Small intestine (tissue), 7 donors: ENCODE results near the gene ANO3. TPM values are rescaled to one million over a fixed set of nuclear protein-coding genes. Genes with fewer than 3 reads are reported as not detected.

ENCODE experiments used
- DNase-seq, 2 donors: peaks; one replicate each; pipeline versions ENCODE4 v3.0.0 to v3.0.0-alpha.2; 2013
- FAIRE-seq: peaks from 2 replicates; lab custom pipeline; 2012; peaks lifted over from hg19 to GRCh38; lab: Jason Lieb, UNC
- H3K27ac ChIP-seq, 3 donors: one replicate each; pipeline ENCODE4 v1.5.1; 2013; ENCODE audit warnings: low read length in 2 of 3, mild to moderate bottlenecking in 2 of 3, control low read depth in 1 of 3, inconsistent platforms in 1 of 3, low read depth in 1 of 3, moderate library complexity in 1 of 3
- H3K27me3 ChIP-seq, 3 donors: one replicate each; pipeline ENCODE4 v1.6.1; 2013; ENCODE audit warnings: low read length in 3 of 3, inconsistent platforms in 1 of 3; ENCODE audit not compliant: control insufficient read depth in 3 of 3, insufficient read depth in 3 of 3
- H3K36me3 ChIP-seq, 3 donors: one replicate each; pipeline ENCODE4 v1.6.1; 2013; ENCODE audit warnings: low read length in 3 of 3, inconsistent platforms in 1 of 3, low read depth in 1 of 3, mild to moderate bottlenecking in 1 of 3, moderate library complexity in 1 of 3; ENCODE audit not compliant: control insufficient read depth in 3 of 3, insufficient read depth in 2 of 3
- H3K4me1 ChIP-seq, 3 donors: one replicate each; pipeline ENCODE4 v1.6.1; 2013; ENCODE audit warnings: low read length in 2 of 3, inconsistent platforms in 1 of 3, low read depth in 1 of 3, mild to moderate bottlenecking in 1 of 3, moderate library complexity in 1 of 3; ENCODE audit not compliant: control insufficient read depth in 3 of 3, insufficient read depth in 2 of 3
- H3K4me3 ChIP-seq, 3 donors: one replicate each; pipeline ENCODE4 v1.5.1; 2013; ENCODE audit warnings: low read length in 3 of 3, control low read depth in 1 of 3, inconsistent platforms in 1 of 3, low read depth in 1 of 3, mild to moderate bottlenecking in 1 of 3, moderate library complexity in 1 of 3
- H3K9me3 ChIP-seq, 2 donors: one replicate each; pipeline ENCODE4 v1.6.1; 2013; ENCODE audit warnings: low read depth in 1 of 2, low read length in 1 of 2; ENCODE audit not compliant: control insufficient read depth in 2 of 2, insufficient read depth in 1 of 2
- WGBS, 3 donors: extraction: QIAGEN DNeasy Blood & Tissue Kit; methylation state at CpG; one replicate each; pipeline ENCODE4 v1.1.7; 2013; 5-methylcytosine and 5-hydroxymethylcytosine counted together
- polyA plus RNA-seq, 4 donors: library from polyadenylated mRNA; stranded (reverse) in 3 of 4; unstranded in 1 of 4; fragments of 200-250 nt in 3 of 4; fragments of 120-200 nt in 1 of 4; gene quantifications; one replicate each; pipeline versions ENCODE4 v1.2.1 to v1.2.3, GENCODE V29; 2013
- donor health status: healthy with polysubstance abuse.
- donor health status: control.
- donor health status: control.
- donor health status: Bipolar disorder and iron deficiency.
- donor health status: healthy.

ANO3 gene
- polyA plus RNA-seq, 4 donors, result under 0.01 to 0.10 (median 0.09) TPM; not detected in 1

DNA sequence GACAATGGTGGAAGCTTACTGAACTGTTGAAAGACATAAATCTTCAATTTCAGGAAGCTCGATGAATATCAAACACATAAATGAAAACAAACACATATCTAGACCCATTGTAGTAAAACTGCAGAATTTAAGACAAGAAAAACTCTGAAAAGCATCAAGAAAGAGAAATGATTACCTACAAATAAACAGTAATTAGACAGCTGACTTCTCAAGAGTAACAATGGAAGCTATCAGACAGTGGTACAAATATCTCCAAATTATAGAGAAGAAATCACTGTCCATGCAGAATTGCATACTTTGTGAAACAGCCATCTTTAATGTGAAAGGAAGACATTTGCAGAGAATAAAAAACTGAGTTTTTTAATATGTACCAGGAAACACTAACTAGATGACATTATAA, 45.7 kb downstream of the ANO3 start:
- DNase-seq (no peak), FAIRE-seq (no peak)
- Histone ChIP-seq H3K27ac (no peak overlapping the region), H3K4me1 (no peaks in the 10 kb centered on the region), H3K4me3 (no peak overlapping the region), H3K27me3 (no peaks in the 10 kb centered on the region), H3K9me3 (no peaks in the 10 kb centered on the region), H3K36me3 (no peaks in the 10 kb centered on the region)
- WGBS, 3 donors, result 77 to 94% (median 90%) methylated on average over 1 of the region's 1 CpG

DNA sequence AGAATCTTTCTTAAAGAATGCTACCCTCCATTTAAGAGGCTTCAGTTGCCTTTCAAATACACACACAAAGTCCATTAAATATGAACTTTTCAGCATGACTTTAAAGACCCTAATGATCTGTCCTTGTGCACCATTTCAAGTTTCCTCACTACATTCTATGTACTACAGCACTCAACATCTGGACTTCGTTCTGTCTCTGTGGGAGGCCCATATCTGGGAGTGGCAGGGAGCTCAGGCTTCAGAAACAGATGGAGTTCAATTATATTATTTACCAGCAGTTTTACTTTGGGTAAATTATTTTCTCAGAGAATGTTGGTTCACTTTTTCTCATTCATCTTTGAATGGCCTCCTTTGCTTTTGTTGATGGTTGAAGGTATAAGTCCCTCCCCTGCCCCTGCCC, 67.4 kb downstream of the ANO3 start:
- WGBS, 3 donors, result 24 to 51% (median 31%) methylated on average over 1 of the region's 1 CpG
- no peaks in the 10 kb centered on the region for H3K9me3 ChIP-seq

DNA sequence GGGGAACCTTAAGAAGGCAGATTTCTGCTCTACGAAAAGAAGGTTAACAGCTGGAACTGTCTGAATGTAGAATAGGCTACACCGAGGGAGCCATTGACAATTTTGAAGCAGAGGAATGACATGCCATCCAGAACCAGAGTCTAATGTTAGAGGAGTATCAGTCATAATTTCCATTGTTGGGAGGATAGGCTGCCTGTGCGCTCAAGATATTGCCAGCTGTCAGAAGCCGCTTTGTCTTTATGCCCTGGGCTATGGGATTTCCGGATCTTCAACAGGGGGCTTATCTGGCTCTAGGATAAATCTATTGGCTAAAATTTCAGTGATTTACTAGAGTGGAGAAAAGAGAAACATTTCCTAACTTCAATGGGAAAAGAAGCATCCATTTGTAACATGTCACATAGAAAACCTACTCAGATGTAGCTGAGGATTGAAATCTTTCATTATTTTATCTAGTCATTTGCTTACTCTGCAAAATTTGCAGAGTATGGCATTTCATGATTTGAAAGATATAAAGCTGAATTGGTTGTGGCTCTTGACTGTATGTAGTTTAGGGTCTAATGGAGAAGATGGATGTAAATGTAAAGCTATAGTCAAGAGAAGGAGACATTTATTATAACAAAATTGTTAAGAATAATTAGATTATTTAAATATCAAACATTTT, 78.9 kb downstream of the ANO3 start:
- no peaks in the 10 kb centered on the region for H3K27me3 ChIP-seq
- H3K9me3 ChIP-seq, result no peaks in the 10 kb centered on the region
- DNase-seq, result no peak
- no peak overlapping the region for H3K4me3 ChIP-seq
- H3K27ac ChIP-seq, result no peak overlapping the region
- no peak for FAIRE-seq
- no peaks in the 10 kb centered on the region for H3K4me1 ChIP-seq
- H3K36me3 ChIP-seq, result no peaks in the 10 kb centered on the region
- 75 to 81% (median 80%) methylated on average over 5 of the region's 5 CpGs for WGBS, 3 donors

More for the DNA sequence above, 67.4 kb downstream of the ANO3 start:
- Histone ChIP-seq H3K4me1 (no peaks in the 10 kb centered on the region), H3K27me3 (no peaks in the 10 kb centered on the region), H3K36me3 (no peaks in the 10 kb centered on the region), H3K4me3 (no peak overlapping the region), H3K27ac (no peak overlapping the region)
- FAIRE-seq, result no peak
- no peak for DNase-seq

DNA sequence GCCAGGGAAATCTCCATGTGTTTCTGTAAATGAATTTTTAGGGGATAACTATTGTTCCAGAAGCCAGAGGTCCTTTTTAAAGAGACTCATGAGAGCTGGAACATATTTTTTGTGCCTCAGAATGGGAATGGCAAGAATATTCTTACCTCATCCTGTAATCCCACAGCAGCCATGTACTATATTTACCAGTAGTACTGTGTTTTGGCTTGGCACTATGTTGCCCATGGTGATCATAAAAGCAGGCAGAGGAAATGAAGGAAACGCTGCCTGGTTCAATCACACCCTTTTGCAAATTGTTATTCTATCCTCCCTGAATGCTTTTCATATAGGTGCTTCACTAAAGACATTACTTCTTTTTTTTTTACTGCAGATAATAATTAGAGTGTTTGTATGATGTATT, 81.0 kb downstream of the ANO3 start:
- no peaks in the 10 kb centered on the region for H3K4me1 ChIP-seq
- H3K27ac ChIP-seq, result no peak overlapping the region
- no peaks in the 10 kb centered on the region for H3K27me3 ChIP-seq
- no peaks in the 10 kb centered on the region for H3K9me3 ChIP-seq
- DNase-seq (no peak), FAIRE-seq (no peak)
- no peaks in the 10 kb centered on the region for H3K36me3 ChIP-seq
- WGBS, 3 donors, result 57 to 62% (median 59%) methylated on average over 1 of the region's 1 CpG
- H3K4me3 ChIP-seq, result no peak overlapping the region

DNA sequence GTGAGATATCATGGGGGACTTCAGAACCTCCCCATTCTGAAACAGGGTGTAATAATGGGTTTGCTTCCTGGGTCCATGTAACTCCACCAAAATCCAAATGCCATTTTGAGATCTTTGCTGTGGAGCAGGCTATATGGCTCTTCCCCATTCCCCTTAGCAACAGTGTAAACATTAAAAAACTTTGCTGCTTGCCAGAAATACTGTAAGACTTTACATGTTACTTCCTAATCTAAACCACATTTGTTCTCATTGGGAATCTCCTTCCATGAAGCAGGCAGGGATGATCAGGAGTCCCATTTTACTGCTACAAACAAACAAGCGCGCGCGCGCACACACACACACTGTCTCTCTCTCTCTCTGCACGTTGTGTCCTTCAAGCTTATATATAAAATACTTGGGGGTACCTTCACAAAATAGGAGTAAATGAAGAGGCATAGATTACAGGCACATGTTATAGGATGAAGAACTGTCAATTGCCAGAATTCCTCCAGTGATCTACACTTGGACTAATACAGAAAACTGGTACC, 86.5 kb downstream of the ANO3 start:
- Histone ChIP-seq H3K9me3 (no peaks in the 10 kb centered on the region), H3K4me3 (no peak overlapping the region), H3K36me3 (no peaks in the 10 kb centered on the region), H3K27me3 (no peaks in the 10 kb centered on the region), H3K27ac (no peak overlapping the region), H3K4me1 (no peaks in the 10 kb centered on the region)
- WGBS, 3 donors, result 91 to 98% (median 92%) methylated on average over 6 of the region's 6 CpGs
- DNase-seq (no peak), FAIRE-seq (no peak)

DNA sequence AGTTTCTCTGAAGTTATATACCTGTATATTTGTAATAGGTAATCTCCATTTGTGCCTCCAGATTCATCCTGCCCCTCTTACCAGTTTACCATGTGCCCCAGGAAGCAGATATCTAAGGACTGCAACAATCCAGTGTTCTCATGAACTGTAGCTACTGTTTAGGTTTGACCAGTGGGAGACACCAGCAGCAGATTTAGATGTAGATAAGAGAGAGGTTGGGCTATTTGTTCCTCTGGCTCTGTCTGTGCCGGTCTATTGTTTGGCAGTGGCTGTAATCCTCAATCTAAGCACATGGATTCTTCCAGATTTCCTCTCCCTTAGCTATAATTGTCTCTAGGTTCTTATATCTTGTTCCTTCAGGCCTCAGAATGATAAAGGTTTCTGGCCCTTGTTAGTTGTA, 88.4 kb downstream of the ANO3 start:
- no peaks in the 10 kb centered on the region for H3K4me1 ChIP-seq
- no peak overlapping the region for H3K4me3 ChIP-seq
- H3K27ac ChIP-seq, result no peak overlapping the region
- WGBS, 3 donors, result 24 to 44% (median 30%) methylated on average over 1 of the region's 1 CpG
- H3K9me3 ChIP-seq, result no peaks in the 10 kb centered on the region
- H3K27me3 ChIP-seq, result no peaks in the 10 kb centered on the region
- DNase-seq (no peak), FAIRE-seq (no peak)
- no peaks in the 10 kb centered on the region for H3K36me3 ChIP-seq

DNA sequence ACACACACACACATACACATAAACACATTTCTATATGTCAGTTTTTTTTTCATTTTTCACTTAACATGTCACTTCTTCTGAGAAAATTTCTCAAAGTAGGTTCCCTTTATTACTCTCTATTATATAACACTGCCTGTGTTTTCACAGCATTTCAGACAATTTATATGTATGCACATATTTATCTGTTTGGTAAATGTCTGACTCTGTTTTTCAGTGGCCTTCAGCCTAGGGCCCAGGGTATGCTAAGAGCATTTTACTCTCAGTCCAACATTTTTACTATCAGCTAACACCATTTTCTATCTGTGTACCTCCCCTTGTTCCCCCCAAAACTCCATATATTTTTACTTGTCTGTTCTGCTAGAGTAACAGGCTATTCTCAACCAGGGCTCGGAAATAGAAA, 92.3 kb downstream of the ANO3 start:
- Histone ChIP-seq H3K27me3 (no peaks in the 10 kb centered on the region), H3K27ac (no peak overlapping the region), H3K4me1 (no peaks in the 10 kb centered on the region), H3K4me3 (no peak overlapping the region), H3K36me3 (no peaks in the 10 kb centered on the region), H3K9me3 (no peaks in the 10 kb centered on the region)
- DNase-seq (no peak), FAIRE-seq (no peak)
- WGBS, 3 donors, result 0 to 31% (median 0%) methylated on average over 1 of the region's 1 CpG

DNA sequence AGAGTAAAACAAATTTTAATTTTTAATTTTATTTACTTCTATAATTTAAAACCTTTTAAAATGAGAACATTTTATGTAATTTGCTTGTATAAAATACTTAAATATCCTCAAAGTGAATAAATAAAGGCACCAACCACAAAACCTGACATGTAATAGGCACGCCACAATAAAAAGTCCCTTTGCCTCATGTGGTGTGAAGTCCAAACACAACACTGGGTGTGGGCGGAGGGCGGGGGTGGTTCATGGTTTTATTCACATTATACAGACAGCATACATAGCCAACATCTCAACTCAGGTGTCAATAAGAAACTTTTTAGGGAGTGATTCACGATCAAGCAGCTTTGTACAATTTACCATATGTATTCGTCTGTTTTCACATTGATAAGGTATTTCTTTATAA, 107.9 kb downstream of the ANO3 start:
- H3K27me3 ChIP-seq, result no peaks in the 10 kb centered on the region
- DNase-seq (no peak), FAIRE-seq (no peak)
- H3K4me1 ChIP-seq, result no peaks in the 10 kb centered on the region
- no peaks in the 10 kb centered on the region for H3K9me3 ChIP-seq
- H3K4me3 ChIP-seq, result no peak overlapping the region
- H3K27ac ChIP-seq, result no peak overlapping the region
- WGBS, 3 donors, result 77 to 87% (median 85%) methylated on average over 5 of the region's 5 CpGs
- H3K36me3 ChIP-seq, result no peaks in the 10 kb centered on the region

DNA sequence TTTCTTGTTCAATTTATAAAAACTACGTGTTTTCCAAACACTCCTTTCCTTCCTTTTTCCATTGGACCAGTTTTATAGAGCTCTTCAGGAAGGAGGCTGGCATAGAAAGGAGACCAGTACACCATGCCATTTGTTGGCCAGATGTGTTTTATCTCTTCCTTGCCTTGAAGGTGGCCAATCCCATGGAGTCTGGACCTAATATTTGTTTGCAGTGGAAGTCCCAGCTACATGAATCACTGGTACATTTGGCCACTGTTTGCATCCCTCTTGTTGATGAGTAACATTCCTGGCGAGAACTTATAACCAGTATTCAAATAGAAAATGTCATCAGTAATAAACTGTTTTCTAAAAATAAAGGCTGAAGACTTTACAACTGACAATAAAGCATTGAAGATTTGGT, 110.2 kb downstream of the ANO3 start:
- Histone ChIP-seq H3K4me1 (no peaks in the 10 kb centered on the region), H3K27me3 (no peaks in the 10 kb centered on the region), H3K4me3 (no peak overlapping the region), H3K9me3 (no peaks in the 10 kb centered on the region), H3K36me3 (no peaks in the 10 kb centered on the region), H3K27ac (no peak overlapping the region)
- DNase-seq (no peak), FAIRE-seq (no peak)
- 64 to 77% (median 65%) methylated on average over 2 of the region's 2 CpGs for WGBS, 3 donors
